Type B pancreatic cell (in vitro differentiated cells): ENCODE results near the gene NCKAP1. TPM values are rescaled to one million over a fixed set of nuclear protein-coding genes. Genes with fewer than 3 reads are reported as not detected.

ENCODE experiments used
- DNase-seq: peaks from one replicate; pipeline ENCODE4 v3.0.0; 2021; ENCODE audit warnings: mixed read lengths; ENCODE audit not compliant: unreplicated experiment; ENCODE audit errors: extremely low spot score
- H3K27ac Mint-ChIP-seq: 2 replicates; pipeline ENCODE4 v1.8.0; 2021; ENCODE audit warnings: mild to moderate bottlenecking, mixed read lengths
- H3K27me3 Mint-ChIP-seq: 2 replicates; pipeline ENCODE4 v1.8.0; 2021; ENCODE audit warnings: mixed read lengths
- H3K36me3 Mint-ChIP-seq: 2 replicates; pipeline ENCODE4 v1.8.0; 2021; ENCODE audit warnings: mixed read lengths
- H3K4me1 Mint-ChIP-seq: one replicate; pipeline ENCODE4 v1.8.0; 2021; ENCODE audit warnings: mixed read lengths; ENCODE audit not compliant: unreplicated experiment
- H3K4me3 Mint-ChIP-seq: 2 replicates; pipeline ENCODE4 v1.8.0; 2021; ENCODE audit warnings: mild to moderate bottlenecking, mixed read lengths
- H3K9me3 Mint-ChIP-seq: 2 replicates; pipeline ENCODE4 v1.8.0; 2021; ENCODE audit warnings: mixed read lengths
- total RNA-seq: library from RNA; stranded (reverse); gene quantifications from 2 replicates; pipeline ENCODE4 v1.2.1, GENCODE V29; 2021; ENCODE audit warnings: low replicate concordance
- TF ChIP-seq, protein P1 (sequence below): fragments of 200-600 bp; sonication (generic); conservative IDR thresholded peaks from 2 replicates; pipeline ENCODE4 v1.5.0; 2021; ENCODE audit warnings: antibody characterized with exemption, mild to moderate bottlenecking

NCKAP1 gene
- total RNA-seq, 1 donor from 2014 or later, result 104 TPM

DNA sequence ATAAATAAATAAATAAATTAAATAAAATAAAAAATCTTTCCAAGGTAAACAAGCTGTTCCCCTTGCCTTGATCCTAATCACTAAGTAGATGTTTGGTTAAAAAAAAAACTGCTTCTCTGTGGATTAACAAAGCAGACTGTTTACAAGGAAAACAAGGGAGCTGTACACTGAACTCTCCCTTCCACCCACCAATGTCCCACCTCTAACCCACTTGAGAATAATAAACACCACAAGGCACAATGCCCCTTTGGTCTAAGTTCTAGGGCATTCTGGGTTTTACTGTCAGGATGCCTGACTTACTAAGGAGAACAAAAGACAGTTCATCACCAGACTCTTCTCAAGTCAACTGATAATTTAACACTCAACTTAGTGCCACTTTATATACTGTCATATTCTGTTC, 83.5 kb downstream of the NCKAP1 start:
- no peaks in the 10 kb centered on the region for H3K4me1 Mint-ChIP-seq
- no peaks in the 10 kb centered on the region for H3K9me3 Mint-ChIP-seq
- peaks cover 42% of the 10 kb centered on the region for H3K36me3 Mint-ChIP-seq
- no peak for DNase-seq
- no peaks in the 10 kb centered on the region for H3K27me3 Mint-ChIP-seq
- H3K4me3 Mint-ChIP-seq, result no peak overlapping the region
- H3K27ac Mint-ChIP-seq, result no peak overlapping the region
- TF ChIP-seq, protein P1, sequence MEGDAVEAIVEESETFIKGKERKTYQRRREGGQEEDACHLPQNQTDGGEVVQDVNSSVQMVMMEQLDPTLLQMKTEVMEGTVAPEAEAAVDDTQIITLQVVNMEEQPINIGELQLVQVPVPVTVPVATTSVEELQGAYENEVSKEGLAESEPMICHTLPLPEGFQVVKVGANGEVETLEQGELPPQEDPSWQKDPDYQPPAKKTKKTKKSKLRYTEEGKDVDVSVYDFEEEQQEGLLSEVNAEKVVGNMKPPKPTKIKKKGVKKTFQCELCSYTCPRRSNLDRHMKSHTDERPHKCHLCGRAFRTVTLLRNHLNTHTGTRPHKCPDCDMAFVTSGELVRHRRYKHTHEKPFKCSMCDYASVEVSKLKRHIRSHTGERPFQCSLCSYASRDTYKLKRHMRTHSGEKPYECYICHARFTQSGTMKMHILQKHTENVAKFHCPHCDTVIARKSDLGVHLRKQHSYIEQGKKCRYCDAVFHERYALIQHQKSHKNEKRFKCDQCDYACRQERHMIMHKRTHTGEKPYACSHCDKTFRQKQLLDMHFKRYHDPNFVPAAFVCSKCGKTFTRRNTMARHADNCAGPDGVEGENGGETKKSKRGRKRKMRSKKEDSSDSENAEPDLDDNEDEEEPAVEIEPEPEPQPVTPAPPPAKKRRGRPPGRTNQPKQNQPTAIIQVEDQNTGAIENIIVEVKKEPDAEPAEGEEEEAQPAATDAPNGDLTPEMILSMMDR, result no peak

DNA sequence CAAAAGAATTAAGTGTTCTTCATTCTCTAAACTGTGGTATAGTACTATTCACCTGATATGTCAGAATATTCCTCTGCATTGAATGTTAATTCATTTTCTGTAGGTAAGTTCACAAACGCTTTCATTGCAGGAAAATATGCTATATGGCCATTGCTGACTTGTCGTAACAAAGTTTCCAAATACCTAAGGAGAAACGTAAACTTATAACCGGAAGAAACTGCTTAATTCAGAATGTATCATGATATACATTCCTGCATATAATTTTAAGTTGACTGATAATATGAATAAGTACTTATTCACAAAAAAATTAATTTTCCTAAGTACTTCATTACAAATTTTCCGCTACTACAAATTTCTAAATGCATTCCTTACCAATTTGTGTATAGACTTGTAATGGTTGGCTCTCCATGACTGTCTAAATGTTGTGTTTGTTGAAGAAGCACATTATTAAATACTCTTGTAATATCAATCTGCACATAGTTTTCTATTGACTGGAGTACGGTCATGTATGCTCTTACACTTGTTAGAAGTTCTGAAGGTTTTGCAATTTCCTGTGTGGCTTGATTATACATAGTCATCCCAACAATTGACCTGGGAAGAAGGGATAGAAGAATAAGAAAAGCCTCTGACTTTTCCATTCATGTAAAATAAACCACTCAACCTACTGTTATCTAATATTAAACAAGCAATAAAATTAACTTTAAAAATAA, 85.4 kb downstream of the NCKAP1 start:
- Mint-ChIP-seq H3K4me1 (no peaks in the 10 kb centered on the region), H3K36me3 (peaks cover 37% of the 10 kb centered on the region), H3K27ac (no peak overlapping the region), H3K4me3 (no peak overlapping the region), H3K9me3 (no peaks in the 10 kb centered on the region), H3K27me3 (no peaks in the 10 kb centered on the region)
- TF ChIP-seq, protein P1, result no peak
- DNase-seq, result no peak

- Mint-ChIP-seq H3K36me3 (peaks cover 32% of the 10 kb centered on the region), H3K27me3 (no peaks in the 10 kb centered on the region), H3K27ac (no peak overlapping the region), H3K9me3 (no peaks in the 10 kb centered on the region), H3K4me1 (peaks cover under 1% of the 10 kb centered on the region), H3K4me3 (no peak overlapping the region)
- TF ChIP-seq, protein P1, result no peak
- DNase-seq, result no peak
Observed at GRCh38 chr2:182951948-182952663, 86.2 kb downstream of the NCKAP1 start.

DNA sequence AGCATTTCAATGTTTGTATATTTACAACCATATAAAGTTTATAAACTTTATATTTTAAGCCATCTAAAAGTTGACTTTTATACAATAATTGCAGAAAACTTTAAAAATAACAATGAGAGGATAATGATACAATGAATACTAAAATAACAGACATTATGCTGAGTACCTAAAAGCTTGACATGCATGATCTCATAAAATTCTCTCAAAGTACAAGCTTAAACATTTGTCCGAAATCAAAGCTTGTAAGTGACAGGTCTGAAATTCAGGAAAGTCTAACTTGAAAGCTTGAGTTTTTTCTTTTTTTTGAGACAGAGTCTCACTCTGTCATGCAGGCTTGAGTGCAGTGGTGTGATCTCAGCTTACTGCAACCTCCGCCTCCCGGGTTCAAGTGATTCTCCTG, 87.7 kb downstream of the NCKAP1 start:
- no peaks in the 10 kb centered on the region for H3K9me3 Mint-ChIP-seq
- H3K27me3 Mint-ChIP-seq, result no peaks in the 10 kb centered on the region
- peaks cover 7% of the 10 kb centered on the region for H3K4me1 Mint-ChIP-seq
- peaks cover 38% of the 10 kb centered on the region for H3K36me3 Mint-ChIP-seq
- no peak overlapping the region for H3K4me3 Mint-ChIP-seq
- DNase-seq, result no peak
- H3K27ac Mint-ChIP-seq, result no peak overlapping the region
- TF ChIP-seq, protein P1, result no peak

DNA sequence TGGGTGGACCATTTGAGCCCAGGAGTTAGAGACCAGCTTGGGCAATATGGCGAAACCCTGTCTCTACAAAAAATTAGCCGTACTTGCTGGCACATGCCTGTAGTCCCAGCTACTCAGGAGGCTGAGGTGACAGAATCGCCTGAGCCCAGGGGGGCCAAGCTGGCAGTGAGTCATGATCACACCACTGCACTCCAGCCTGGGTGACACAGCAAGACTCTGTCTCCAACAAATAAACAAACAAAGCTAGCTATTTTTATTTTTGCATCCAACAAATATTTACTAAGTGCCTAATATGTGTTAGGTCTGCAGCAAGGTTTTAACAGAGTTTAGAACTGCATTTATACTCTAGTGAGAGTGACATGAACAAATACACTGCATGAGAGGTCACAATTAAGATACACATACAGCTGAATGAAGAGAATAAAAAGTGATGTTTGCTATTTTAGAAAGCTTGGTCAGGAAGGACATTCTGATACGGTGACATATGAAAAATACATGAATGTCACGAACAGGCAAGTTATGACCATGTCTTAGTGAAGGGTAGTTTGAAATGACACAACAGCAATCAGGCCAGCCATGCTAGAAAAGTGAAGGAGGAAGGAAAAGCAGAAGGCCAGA, 88.6 kb downstream of the NCKAP1 start:
- Mint-ChIP-seq H3K9me3 (no peaks in the 10 kb centered on the region), H3K36me3 (peaks cover 37% of the 10 kb centered on the region), H3K27ac (no peak overlapping the region), H3K27me3 (no peaks in the 10 kb centered on the region), H3K4me3 (no peak overlapping the region), H3K4me1 (peaks cover 7% of the 10 kb centered on the region)
- TF ChIP-seq, protein P1, result no peak
- DNase-seq, result no peak
